NT2/D1 (cell line): ENCODE results near the gene FBXW4.

Experiments used
- SUZ12 ChIP-seq: IDR thresholded peaks from 2 replicates; pipeline ENCODE4 v1.6.1; 2011; ENCODE audit not compliant: insufficient read length, insufficient read depth; ENCODE audit errors: extremely low read depth
- ZNF274 ChIP-seq: IDR thresholded peaks from 2 replicates; pipeline ENCODE4 v1.6.1; 2011; ENCODE audit warnings: mild to moderate bottlenecking, low read depth, low read length

GRCh38 chr10:101563497-101564040 is 131.4 kb downstream of the FBXW4 start:
- no peak for TF ChIP-seq ZNF274
- TF ChIP-seq SUZ12: no peak
